HUDEP-2 (cell line): Measurements from ENCODE around the gene EPHB6.

ENCODE experiments used
- DNase-seq, 76 experiments: peaks; one replicate each; lab custom pipeline; 2025; ENCODE audit not compliant: unreplicated experiment in 76 of 76; lab: John Stamatoyannopoulos, UW

The EPHB6 gene

GRCh38 chr7:142916508-142916907, 61.6 kb downstream of the EPHB6 start:
- DNase-seq = no peak

GRCh38 chr7:142917447-142917846, 62.6 kb downstream of the EPHB6 start:
- no peak for DNase-seq

DNA sequence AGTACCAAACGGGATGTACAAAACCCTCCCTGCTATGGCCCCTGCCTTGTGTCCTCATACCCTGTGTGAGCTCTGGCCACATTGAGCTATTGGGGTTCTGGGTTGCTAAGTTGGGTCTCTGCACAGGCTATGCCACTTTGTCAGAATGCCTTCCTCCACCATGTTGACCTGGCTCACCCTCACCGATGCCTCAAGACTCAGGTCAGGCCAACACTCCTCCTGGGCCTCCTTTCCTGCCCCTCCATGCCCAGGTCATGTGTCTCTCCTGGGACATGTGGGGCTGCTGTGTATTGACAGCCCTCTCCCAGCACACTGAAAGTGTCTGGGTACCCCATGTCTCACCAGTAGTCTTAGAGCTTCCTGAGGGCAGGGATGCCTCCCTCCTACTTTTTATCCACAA, 64.0 kb downstream of the EPHB6 start:
- DNase-seq = no peak

DNA sequence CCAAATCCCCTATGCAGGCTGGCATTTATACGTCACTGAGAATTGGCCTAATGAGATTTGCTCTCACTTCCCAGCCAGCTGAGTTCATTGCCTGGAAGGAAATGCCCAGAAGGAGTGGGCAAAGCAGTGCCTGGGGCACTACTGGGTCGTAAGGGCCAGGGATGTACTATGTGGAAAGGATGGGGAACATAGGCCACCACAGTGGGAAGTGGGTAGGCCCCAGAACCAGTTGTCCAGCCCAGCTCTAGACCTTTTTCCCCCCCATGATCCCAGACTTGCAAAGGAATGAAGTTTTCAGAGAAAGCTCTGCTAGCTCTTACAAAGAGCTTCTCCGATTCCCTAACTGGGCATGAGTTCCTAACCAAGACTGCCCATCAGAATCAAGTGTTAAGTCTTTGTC, 64.8 kb downstream of the EPHB6 start:
- no peak for DNase-seq
